Effector memory CD8-positive, alpha-beta T cell (primary cell): ENCODE results near the gene MEX3A.

Experiments used
- ATAC-seq: fragments of 150-1000 bp; cut with Tn5 transposase; replicated peaks from 2 replicates; pipeline ENCODE4 v1.10.0; 2021; ENCODE audit warnings: mild to moderate bottlenecking, moderate library complexity
- DNase-seq, 3 experiments: peaks; one replicate each; pipeline ENCODE4 v3.0.0; 2021
- H3K27ac Mint-ChIP-seq, 2 donors: one replicate each; pipeline ENCODE4 v1.8.0; 2022; ENCODE audit warnings: mild to moderate bottlenecking in 2 of 2, mixed read lengths in 2 of 2, moderate library complexity in 2 of 2
- H3K27me3 Mint-ChIP-seq, 2 donors: one replicate each; pipeline ENCODE4 v1.8.0; 2022; ENCODE audit warnings: mixed read lengths in 2 of 2
- H3K36me3 Mint-ChIP-seq: one replicate; pipeline ENCODE4 v1.8.0; 2022; ENCODE audit warnings: mild to moderate bottlenecking, moderate library complexity, mixed read lengths; ENCODE audit not compliant: insufficient read depth
- H3K4me1 Mint-ChIP-seq, 2 donors: one replicate each; pipeline ENCODE4 v1.8.0; 2022; ENCODE audit warnings: low read depth in 2 of 2, mixed read lengths in 2 of 2
- H3K4me3 Mint-ChIP-seq, 2 donors: one replicate each; pipeline ENCODE4 v1.8.0; 2022; ENCODE audit warnings: mild to moderate bottlenecking in 2 of 2, mixed read lengths in 2 of 2, moderate library complexity in 2 of 2
- H3K9me3 Mint-ChIP-seq, 2 donors: one replicate each; pipeline ENCODE4 v1.8.0; 2022; ENCODE audit warnings: mixed read lengths in 2 of 2

MEX3A gene

GRCh38 chr1:156114101-156114918, 32.0 kb upstream of the MEX3A start, which contains the start of gene LMNA:
TSS of gene LMNA (plus strand) at chr1:156114711. CDS start at chr1:156114919, 208 bp downstream.
- ATAC-seq (peak; percentile 76), DNase-seq (peak; percentile 68 to 73 (median 72))
- Mint-ChIP-seq H3K4me1 (peaks cover 30 to 38% of the 10 kb centered on the region in 2 donors), H3K27ac (peak within 1 kb of the TSS; percentile 97 to 98), H3K27me3 (peaks cover 6 to 7% of the 10 kb centered on the region in 2 donors), H3K4me3 (peak within 1 kb of the TSS; percentile 96 to 98), H3K36me3 (peaks cover 61% of the 10 kb centered on the region), H3K9me3 (no peaks in the 10 kb centered on the region)

- H3K4me3 Mint-ChIP-seq, result peak overlapping the region; percentile 96 to 98
- H3K27ac Mint-ChIP-seq, result peak overlapping the region; percentile 97 to 98
- H3K36me3 Mint-ChIP-seq, result peaks cover 53% of the 10 kb centered on the region
- peaks cover 6 to 7% of the 10 kb centered on the region in 2 donors for H3K27me3 Mint-ChIP-seq
- no peak for ATAC-seq
- DNase-seq, result no peak
- no peaks in the 10 kb centered on the region for H3K9me3 Mint-ChIP-seq
- peaks cover 29 to 35% of the 10 kb centered on the region in 2 donors for H3K4me1 Mint-ChIP-seq
Observed at GRCh38 chr1:156113282-156113950, 31.2 kb upstream of the MEX3A start.

DNA sequence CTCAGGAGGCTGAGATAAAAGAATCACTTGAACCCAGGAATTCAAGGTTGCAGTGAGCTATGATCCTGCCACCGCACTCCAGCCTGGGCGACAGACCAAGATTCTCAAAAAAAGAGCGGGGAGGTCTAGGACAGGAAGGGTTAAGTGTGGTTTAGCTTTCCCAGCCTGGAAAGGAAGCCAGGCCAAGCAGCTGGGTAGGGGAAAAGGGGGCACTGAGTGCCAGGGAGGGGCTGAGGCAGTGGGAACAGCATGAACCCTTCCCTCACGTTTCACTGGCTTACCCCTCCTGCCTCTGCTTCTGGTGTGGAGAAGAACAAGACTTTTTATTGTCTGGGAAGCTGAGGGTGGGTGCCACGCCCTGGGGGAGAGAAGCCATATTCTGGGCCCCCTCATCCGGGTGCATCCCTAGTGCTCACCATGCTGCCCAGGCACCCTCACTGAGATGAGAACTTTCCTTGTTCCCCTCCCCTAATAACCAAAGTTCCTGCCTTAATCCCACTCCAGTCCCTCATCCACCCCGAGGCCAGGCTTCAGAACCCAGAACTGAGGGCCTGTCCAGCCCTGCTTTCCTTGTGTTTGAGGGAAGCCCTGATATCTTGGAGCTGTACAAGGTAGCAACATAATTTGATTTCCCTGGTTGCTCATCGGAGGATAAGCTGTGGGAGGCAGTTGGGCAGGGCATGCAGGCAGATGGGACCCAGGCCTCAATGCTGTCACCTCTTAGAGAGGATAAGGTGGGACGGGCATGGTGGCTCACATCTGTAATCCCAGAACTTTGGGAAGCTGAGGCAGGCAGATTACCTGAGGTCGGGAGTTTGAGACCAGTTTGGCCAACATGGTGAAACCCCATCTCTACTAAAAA, 30.2 kb upstream of the MEX3A start:
- H3K27ac Mint-ChIP-seq, result peak overlapping the region; percentile 97 to 98
- ATAC-seq, result no peak

GRCh38 chr1:156111355-156111962, 29.2 kb upstream of the MEX3A start:
- Mint-ChIP-seq H3K9me3 (no peaks in the 10 kb centered on the region), H3K4me1 (peaks cover 26 to 30% of the 10 kb centered on the region in 2 donors), H3K4me3 (no peak overlapping the region), H3K36me3 (peaks cover 42% of the 10 kb centered on the region), H3K27ac (peak overlapping the region in 1 of 2 donors; percentile 98), H3K27me3 (peaks cover 4 to 7% of the 10 kb centered on the region in 2 donors)
- DNase-seq (no peak), ATAC-seq (no peak)

More for the DNA sequence above, 30.2 kb upstream of the MEX3A start:
- peaks cover 49% of the 10 kb centered on the region for H3K36me3 Mint-ChIP-seq
- H3K4me3 Mint-ChIP-seq, result no peak overlapping the region
- H3K9me3 Mint-ChIP-seq, result no peaks in the 10 kb centered on the region
- no peak for DNase-seq
- peaks cover 6 to 7% of the 10 kb centered on the region in 2 donors for H3K27me3 Mint-ChIP-seq
- H3K4me1 Mint-ChIP-seq, result peaks cover 25 to 28% of the 10 kb centered on the region in 2 donors

- Mint-ChIP-seq H3K27me3 (peaks cover 0 to 5% of the 10 kb centered on the region in 2 donors), H3K9me3 (no peaks in the 10 kb centered on the region), H3K4me1 (peaks cover 23 to 30% of the 10 kb centered on the region in 2 donors), H3K4me3 (no peak overlapping the region), H3K27ac (peak overlapping the region; percentile 23 to 78), H3K36me3 (peaks cover 39% of the 10 kb centered on the region)
- no peak for ATAC-seq
- no peak for DNase-seq
Observed at GRCh38 chr1:156110252-156110651, 28.0 kb upstream of the MEX3A start.

GRCh38 chr1:156108664-156109241, 26.5 kb upstream of the MEX3A start:
- Mint-ChIP-seq H3K4me1 (peaks cover 20 to 26% of the 10 kb centered on the region in 2 donors), H3K4me3 (no peak overlapping the region), H3K27me3 (no peaks in the 10 kb centered on the region), H3K36me3 (peaks cover 33% of the 10 kb centered on the region), H3K27ac (peak overlapping the region; percentile 99 to 100), H3K9me3 (no peaks in the 10 kb centered on the region)
- DNase-seq (no peak), ATAC-seq (no peak)

DNA sequence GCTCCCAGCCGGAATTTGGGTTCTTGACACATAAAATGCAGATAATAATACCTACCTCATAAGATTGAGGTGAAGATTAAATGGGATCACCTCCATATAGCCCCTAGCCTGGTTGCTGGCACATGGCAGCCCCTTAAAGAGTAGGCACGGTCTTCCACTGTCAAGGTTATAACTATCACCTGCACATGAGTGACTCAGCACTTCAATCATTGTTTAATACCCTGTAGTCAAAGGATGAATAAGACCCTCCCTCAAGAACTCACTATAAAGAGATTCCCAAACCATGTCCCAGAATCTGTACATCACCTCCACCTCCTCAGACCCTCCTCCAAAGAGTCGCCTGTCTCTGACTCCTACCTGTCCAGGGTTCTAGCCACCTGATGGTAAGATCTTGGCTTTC, 25.8 kb upstream of the MEX3A start:
- H3K4me1 Mint-ChIP-seq, result peaks cover 21 to 29% of the 10 kb centered on the region in 2 donors
- ATAC-seq, result no peak

GRCh38 chr1:156106624-156107488, 24.6 kb upstream of the MEX3A start:
- no peak for DNase-seq
- Mint-ChIP-seq H3K36me3 (peaks cover 38% of the 10 kb centered on the region), H3K9me3 (no peaks in the 10 kb centered on the region), H3K27me3 (no peaks in the 10 kb centered on the region), H3K4me1 (peaks cover 24 to 31% of the 10 kb centered on the region in 2 donors), H3K27ac (peak overlapping the region; percentile 99 to 100), H3K4me3 (peak overlapping the region; percentile 80 to 83)
- ATAC-seq, result peak; percentile 7

More for the DNA sequence above, 25.8 kb upstream of the MEX3A start:
- Mint-ChIP-seq H3K4me3 (no peak overlapping the region), H3K9me3 (no peaks in the 10 kb centered on the region), H3K36me3 (peaks cover 35% of the 10 kb centered on the region), H3K27ac (peak overlapping the region; percentile 99 to 100), H3K27me3 (no peaks in the 10 kb centered on the region)
- DNase-seq, result no peak

DNA sequence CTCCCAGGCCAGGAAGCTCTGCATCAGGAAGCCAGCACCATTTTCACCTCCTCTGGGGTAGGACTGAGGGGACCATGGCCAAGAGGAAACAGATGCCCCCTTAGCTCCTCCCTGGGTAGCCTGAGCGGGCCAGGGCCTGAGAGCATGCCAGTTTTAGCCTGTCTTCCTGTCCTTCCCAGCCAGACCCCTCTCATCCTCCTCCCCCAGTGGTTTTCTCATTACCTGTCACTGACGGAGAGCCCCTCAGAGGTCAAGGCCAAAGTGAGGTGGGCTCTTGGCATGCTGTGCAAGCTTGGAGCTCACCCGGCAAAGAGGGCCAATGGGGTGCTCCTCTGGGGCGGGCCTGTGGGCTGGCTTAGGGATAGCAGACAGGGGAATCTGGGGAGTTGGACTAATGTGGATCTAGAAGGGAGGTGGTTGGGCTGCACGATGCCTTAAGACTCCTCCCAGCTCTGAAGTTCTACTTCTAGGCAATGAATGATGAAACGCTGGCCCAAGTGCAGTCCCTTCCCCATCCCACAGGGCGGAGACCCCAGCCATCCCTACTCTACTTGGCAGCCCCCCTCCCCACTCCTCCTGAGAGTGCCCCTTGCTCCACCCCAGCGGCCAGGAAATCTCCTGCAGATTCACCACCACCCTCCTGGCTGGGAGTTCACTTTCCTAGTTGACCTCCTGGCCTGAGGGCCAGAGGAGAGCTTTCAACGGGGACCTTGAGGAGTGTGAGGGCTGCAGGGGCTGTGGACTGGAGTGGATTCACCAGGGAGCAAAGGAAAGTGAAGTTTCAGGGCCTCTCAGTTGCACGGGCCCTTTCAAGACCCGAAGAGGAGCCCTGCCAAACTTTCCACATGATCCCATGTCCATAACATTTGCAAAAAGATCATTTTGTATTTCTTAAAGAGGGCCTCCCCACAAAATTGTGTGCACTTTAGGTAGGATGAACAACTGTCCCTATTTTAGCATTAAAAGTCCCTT, 22.9 kb upstream of the MEX3A start:
- peaks cover 42% of the 10 kb centered on the region for H3K36me3 Mint-ChIP-seq
- DNase-seq, result no peak
- no peaks in the 10 kb centered on the region for H3K9me3 Mint-ChIP-seq
- H3K4me3 Mint-ChIP-seq, result peak overlapping the region; percentile 80 to 83
- H3K27ac Mint-ChIP-seq, result peak overlapping the region; percentile 99 to 100
- no peaks in the 10 kb centered on the region for H3K27me3 Mint-ChIP-seq
- ATAC-seq, result no peak
- peaks cover 27 to 38% of the 10 kb centered on the region in 2 donors for H3K4me1 Mint-ChIP-seq

GRCh38 chr1:156104065-156104810, 22.0 kb upstream of the MEX3A start:
- DNase-seq, result peak; percentile 53 to 59 (median 56)
- no peaks in the 10 kb centered on the region for H3K9me3 Mint-ChIP-seq

More at GRCh38 chr1:156104065-156104810, 22.0 kb upstream of the MEX3A start:
- H3K4me3 Mint-ChIP-seq, result peak overlapping the region; percentile 80 to 83
- peaks cover 27 to 38% of the 10 kb centered on the region in 2 donors for H3K4me1 Mint-ChIP-seq
- peak; percentile 28 for ATAC-seq
- peak overlapping the region; percentile 99 to 100 for H3K27ac Mint-ChIP-seq
- H3K27me3 Mint-ChIP-seq, result no peaks in the 10 kb centered on the region
- H3K36me3 Mint-ChIP-seq, result peaks cover 42% of the 10 kb centered on the region
